Measurements from ENCODE around the gene RSPO3.

DNA sequence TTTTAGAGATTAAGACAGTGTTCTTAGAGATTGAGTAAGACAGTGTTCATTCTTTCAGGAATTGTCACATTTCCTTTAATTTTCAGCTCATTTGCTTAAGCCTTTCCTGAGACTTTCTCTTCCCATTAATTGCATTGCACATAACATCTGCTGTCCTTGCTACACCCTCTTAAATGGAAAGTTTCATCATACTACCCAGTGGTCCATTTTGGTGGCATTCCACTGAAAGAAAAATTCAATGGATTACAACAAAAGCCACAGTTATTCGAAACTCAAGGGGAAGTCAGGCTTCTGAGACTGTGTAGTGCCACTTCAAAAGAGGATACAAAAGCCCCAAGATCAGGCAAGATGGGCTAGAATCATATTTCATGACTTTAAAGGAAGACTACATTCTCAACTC lies 64.0 kb downstream of the RSPO3 start:
- TF ChIP-seq, protein P1, sequence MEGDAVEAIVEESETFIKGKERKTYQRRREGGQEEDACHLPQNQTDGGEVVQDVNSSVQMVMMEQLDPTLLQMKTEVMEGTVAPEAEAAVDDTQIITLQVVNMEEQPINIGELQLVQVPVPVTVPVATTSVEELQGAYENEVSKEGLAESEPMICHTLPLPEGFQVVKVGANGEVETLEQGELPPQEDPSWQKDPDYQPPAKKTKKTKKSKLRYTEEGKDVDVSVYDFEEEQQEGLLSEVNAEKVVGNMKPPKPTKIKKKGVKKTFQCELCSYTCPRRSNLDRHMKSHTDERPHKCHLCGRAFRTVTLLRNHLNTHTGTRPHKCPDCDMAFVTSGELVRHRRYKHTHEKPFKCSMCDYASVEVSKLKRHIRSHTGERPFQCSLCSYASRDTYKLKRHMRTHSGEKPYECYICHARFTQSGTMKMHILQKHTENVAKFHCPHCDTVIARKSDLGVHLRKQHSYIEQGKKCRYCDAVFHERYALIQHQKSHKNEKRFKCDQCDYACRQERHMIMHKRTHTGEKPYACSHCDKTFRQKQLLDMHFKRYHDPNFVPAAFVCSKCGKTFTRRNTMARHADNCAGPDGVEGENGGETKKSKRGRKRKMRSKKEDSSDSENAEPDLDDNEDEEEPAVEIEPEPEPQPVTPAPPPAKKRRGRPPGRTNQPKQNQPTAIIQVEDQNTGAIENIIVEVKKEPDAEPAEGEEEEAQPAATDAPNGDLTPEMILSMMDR (conservative IDR thresholded peaks at IDR 0.05 in 1 of 2, IDR thresholded peaks at IDR 0.05 in 1 of 2; ENCODE audit: low read depth in 1 of 2, low read length in 2 of 2) = no peak
- TF ChIP-seq EZH2 (IDR thresholded peaks at IDR 0.05; ENCODE audit: low read length, missing control alignments) = no peak
